ENCODE measurements around the gene PAFAH2.
A peak's percentile ranks its signal among the peaks of the same experiment; 100 is the strongest.

Gene PAFAH2

DNA sequence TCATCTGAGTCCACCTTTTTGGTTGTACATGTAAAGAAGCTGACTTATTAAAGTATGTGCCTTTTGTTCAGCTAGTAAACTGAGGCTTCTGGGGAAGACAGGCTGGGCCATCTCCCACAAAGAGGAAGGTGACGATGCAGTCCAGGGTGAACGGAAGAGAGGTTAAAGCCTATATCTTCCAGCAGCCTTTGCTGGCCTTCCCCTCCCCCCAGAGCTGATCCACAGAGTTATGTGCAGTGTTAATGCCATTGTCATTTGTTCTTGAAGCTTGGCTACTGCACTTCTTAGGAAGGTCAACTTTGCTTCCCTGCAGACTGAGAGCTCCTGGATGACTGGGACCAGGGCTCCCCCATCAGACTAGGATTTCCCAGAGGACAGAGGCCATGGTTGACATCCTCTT lies 45.9 kb upstream of the PAFAH2 start (continued):
- no peak for TF ChIP-seq ZNF23 (tag by site-specific recombination; IDR thresholded peaks at IDR 0.05; ENCODE audit: borderline replicate concordance)
- TF ChIP-seq ZBTB8A (tag by site-specific recombination; IDR thresholded peaks at IDR 0.05), result no peak
- no peak for TF ChIP-seq OSR2 (tag by site-specific recombination; IDR thresholded peaks at IDR 0.05)
- TF ChIP-seq ZFP37 (tag by site-specific recombination; IDR thresholded peaks at IDR 0.05), result no peak

GRCh38 chr1:26041978-26042377 lies 44.1 kb upstream of the PAFAH2 start:
- no peaks in the 10 kb centered on the region for H3K9me3 ChIP-seq (ENCODE audit: control insufficient read depth, insufficient read depth, low read depth, low read length)
- no peaks in the 10 kb centered on the region for H3K36me3 ChIP-seq (ENCODE audit: control insufficient read depth in 2 of 2, insufficient read depth in 1 of 2, low read length in 2 of 2)
- no peak for TF ChIP-seq SP7 (tag by site-specific recombination; IDR thresholded peaks at IDR 0.05)
- no peak for TF ChIP-seq ZNF274 (IDR thresholded peaks at IDR 0.05; ENCODE audit: low read length)
- no peak for TF ChIP-seq ZNF274 (tag by site-specific recombination; IDR thresholded peaks at IDR 0.05; ENCODE audit: borderline replicate concordance)
- TF ChIP-seq, protein P1, sequence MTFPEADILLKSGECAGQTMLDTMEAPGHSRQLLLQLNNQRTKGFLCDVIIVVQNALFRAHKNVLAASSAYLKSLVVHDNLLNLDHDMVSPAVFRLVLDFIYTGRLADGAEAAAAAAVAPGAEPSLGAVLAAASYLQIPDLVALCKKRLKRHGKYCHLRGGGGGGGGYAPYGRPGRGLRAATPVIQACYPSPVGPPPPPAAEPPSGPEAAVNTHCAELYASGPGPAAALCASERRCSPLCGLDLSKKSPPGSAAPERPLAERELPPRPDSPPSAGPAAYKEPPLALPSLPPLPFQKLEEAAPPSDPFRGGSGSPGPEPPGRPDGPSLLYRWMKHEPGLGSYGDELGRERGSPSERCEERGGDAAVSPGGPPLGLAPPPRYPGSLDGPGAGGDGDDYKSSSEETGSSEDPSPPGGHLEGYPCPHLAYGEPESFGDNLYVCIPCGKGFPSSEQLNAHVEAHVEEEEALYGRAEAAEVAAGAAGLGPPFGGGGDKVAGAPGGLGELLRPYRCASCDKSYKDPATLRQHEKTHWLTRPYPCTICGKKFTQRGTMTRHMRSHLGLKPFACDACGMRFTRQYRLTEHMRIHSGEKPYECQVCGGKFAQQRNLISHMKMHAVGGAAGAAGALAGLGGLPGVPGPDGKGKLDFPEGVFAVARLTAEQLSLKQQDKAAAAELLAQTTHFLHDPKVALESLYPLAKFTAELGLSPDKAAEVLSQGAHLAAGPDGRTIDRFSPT (tag by site-specific recombination; IDR thresholded peaks at IDR 0.05), result no peak
- no peak for TF ChIP-seq ZNF768 (tag by site-specific recombination; IDR thresholded peaks at IDR 0.05)
- TF ChIP-seq ZNF266 (tag by site-specific recombination; IDR thresholded peaks at IDR 0.05; ENCODE audit: low read depth), result no peak
- TF ChIP-seq ZNF692 (tag by site-specific recombination; IDR thresholded peaks at IDR 0.05), result no peak
- TF ChIP-seq ZNF707 (tag by site-specific recombination; IDR thresholded peaks at IDR 0.05), result no peak
- no peak for TF ChIP-seq ZSCAN16 (tag by site-specific recombination; IDR thresholded peaks at IDR 0.05)
- H3K4me3 ChIP-seq (ENCODE audit: low read depth, low read length), result no peak overlapping the region
- ChIA-PET CTCF (interaction anchor here (0.7 to 1.4 kb wide), 2 partner anchors 126 to 280 kb away, joined by 3 to 4 read pairs; no protein-coding TSS in a partner anchor), POLR2A (no interaction called here)
- no peaks in the 10 kb centered on the region for H3K4me1 ChIP-seq (ENCODE audit: control insufficient read depth, insufficient read depth, low read length)
- H3K27ac ChIP-seq (ENCODE audit: extremely low read depth, low read depth, low read length), result no peak overlapping the region

DNA sequence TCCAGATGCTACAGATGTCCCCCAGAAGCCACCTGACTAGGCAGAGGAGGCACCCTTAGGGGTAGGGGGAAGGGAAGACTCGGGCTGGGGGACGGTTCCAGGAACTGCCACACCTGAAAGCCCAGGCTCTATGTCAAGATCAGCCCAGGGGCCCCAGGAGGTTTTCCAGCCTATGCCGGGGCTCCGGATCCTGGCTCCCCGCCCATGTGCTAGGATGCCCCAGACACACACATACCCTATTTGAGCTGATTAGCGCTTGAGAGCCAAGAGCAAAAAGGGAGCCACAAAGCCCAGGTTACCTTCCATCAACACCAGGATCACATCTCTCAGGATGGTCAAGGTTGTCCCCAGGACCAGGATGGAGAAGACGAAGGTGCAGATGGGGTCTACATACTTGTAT lies 43.5 kb upstream of the PAFAH2 start:
- H3K27ac ChIP-seq (ENCODE audit: extremely low read depth, low read depth, low read length), result no peak overlapping the region
- H3K4me3 ChIP-seq (ENCODE audit: low read depth, low read length), result no peak overlapping the region
- ChIA-PET POLR2A (no interaction called here), CTCF (interaction anchor here (0.6 to 1.4 kb wide), 5 partner anchors 63 to 364 kb away, joined by 3 to 8 read pairs (median 4); no protein-coding TSS in a partner anchor)
- H3K4me1 ChIP-seq (ENCODE audit: control insufficient read depth, insufficient read depth, low read length), result no peaks in the 10 kb centered on the region
- H3K36me3 ChIP-seq (ENCODE audit: control insufficient read depth in 2 of 2, insufficient read depth in 1 of 2, low read length in 2 of 2), result no peaks in the 10 kb centered on the region
- TF ChIP-seq ZBTB1 (tag by site-specific recombination; IDR thresholded peaks at IDR 0.05) (no peak), ZBTB20 (tag by site-specific recombination; IDR thresholded peaks at IDR 0.05) (peak; percentile 18; the same call in 1 of the 2 replicates)
- H3K9me3 ChIP-seq (ENCODE audit: control insufficient read depth, insufficient read depth, low read depth, low read length), result no peaks in the 10 kb centered on the region

DNA sequence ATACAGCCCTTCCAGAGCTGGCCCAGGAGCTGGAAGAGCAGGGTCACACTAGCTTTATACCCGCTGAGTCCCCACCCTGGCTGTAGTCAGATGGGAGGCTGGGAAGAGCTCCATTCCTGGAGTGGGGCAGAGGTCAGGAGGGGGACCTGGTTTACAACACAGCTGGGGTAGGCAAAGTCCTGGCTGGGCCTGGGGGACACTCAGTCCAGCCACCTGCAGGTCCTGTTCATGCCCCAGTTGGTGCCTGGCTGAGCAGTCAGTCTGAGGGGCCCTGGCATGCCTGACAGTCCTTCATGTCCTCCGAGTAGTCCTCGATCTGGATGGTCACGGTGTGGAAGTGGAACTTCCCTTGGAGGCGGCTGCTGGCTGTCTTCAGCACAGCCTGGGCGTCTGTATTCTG lies 41.0 kb upstream of the PAFAH2 start:
- CTCF ChIA-PET, result interaction anchor here (0.6 to 7.5 kb wide), 5 partner anchors 9 to 378 kb away, joined by 3 to 80 read pairs (median 4); no protein-coding TSS in a partner anchor
- TF ChIP-seq, protein P2, sequence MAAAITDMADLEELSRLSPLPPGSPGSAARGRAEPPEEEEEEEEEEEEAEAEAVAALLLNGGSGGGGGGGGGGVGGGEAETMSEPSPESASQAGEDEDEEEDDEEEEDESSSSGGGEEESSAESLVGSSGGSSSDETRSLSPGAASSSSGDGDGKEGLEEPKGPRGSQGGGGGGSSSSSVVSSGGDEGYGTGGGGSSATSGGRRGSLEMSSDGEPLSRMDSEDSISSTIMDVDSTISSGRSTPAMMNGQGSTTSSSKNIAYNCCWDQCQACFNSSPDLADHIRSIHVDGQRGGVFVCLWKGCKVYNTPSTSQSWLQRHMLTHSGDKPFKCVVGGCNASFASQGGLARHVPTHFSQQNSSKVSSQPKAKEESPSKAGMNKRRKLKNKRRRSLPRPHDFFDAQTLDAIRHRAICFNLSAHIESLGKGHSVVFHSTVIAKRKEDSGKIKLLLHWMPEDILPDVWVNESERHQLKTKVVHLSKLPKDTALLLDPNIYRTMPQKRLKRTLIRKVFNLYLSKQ (tag by site-specific recombination; IDR thresholded peaks at IDR 0.05; ENCODE audit: borderline replicate concordance), result no peak
- TF ChIP-seq ZNF423 (tag by site-specific recombination; IDR thresholded peaks at IDR 0.05), result no peak
- no peak for TF ChIP-seq BCL11A (tag by site-specific recombination; IDR thresholded peaks at IDR 0.05; ENCODE audit: low read depth)
- TF ChIP-seq ZNF488 (tag by site-specific recombination; IDR thresholded peaks at IDR 0.05), result no peak
- TF ChIP-seq INSM2 (tag by site-specific recombination; IDR thresholded peaks at IDR 0.05), result no peak
- TF ChIP-seq ZNF777 (tag by site-specific recombination; IDR thresholded peaks at IDR 0.05; ENCODE audit: borderline replicate concordance), result no peak
- TF ChIP-seq ZNF10 (tag by site-specific recombination; IDR thresholded peaks at IDR 0.05), result no peak
- TF ChIP-seq ZNF843 (tag by site-specific recombination; IDR thresholded peaks at IDR 0.05), result no peak
- no peak for TF ChIP-seq ZNF658 (tag by site-specific recombination; IDR thresholded peaks at IDR 0.05)
- POLR2A ChIA-PET, result interaction anchor here (0.8 kb wide), 1 partner anchor 17 kb away, joined by 3 read pairs; no protein-coding TSS in a partner anchor
- H3K4me1 ChIP-seq (ENCODE audit: control insufficient read depth, insufficient read depth, low read length), result no peaks in the 10 kb centered on the region
- no peaks in the 10 kb centered on the region for H3K9me3 ChIP-seq (ENCODE audit: control insufficient read depth, insufficient read depth, low read depth, low read length)
- no peak overlapping the region for H3K27ac ChIP-seq (ENCODE audit: extremely low read depth, low read depth, low read length)
- H3K4me3 ChIP-seq (ENCODE audit: low read depth, low read length), result no peak overlapping the region
- H3K36me3 ChIP-seq (ENCODE audit: control insufficient read depth in 2 of 2, insufficient read depth in 1 of 2, low read length in 2 of 2), result no peaks in the 10 kb centered on the region
